Caco-2 (cell line): Measurements from ENCODE around the gene KLHL22. TPM values are rescaled to one million over a fixed set of nuclear protein-coding genes. Genes with fewer than 3 reads are reported as not detected.
A peak's percentile ranks its signal among the peaks of the same experiment; 100 is the strongest.

Experiments
- BruUV-seq: library from RNA; stranded (reverse); fragments of 400-500 nt; replicated peaks from 2 replicates; lab custom pipeline; 2021; lab: Mats Ljungman, UMichigan
- CTCF ChIA-PET: fragments of 300-600 bp; sonication (Branson Sonifier 250); formaldehyde crosslinking; loops from one replicate; lab custom pipeline; 2022; ENCODE audit warnings: antibody characterized with exemption; lab: Charles Lee
- POLR2A ChIA-PET: fragments of 300-600 bp; sonication (Branson Sonifier 250); formaldehyde crosslinking; loops from one replicate; lab custom pipeline; 2022; ENCODE audit warnings: antibody characterized with exemption; lab: Charles Lee
- DNase-seq, 2 experiments: peaks; one replicate each; pipeline versions ENCODE4 v3.0.0 to v3.0.0-alpha.2; 2020 to 2022
- H3K27me3 ChIP-seq: replicated peaks from 2 replicates; pipeline ENCODE4 v1.6.0; 2011; ENCODE audit warnings: low read length; ENCODE audit not compliant: control insufficient read depth, insufficient read depth
- H3K36me3 ChIP-seq: 2 replicates; pipeline ENCODE4 v1.5.1; 2011; ENCODE audit warnings: low read length; ENCODE audit not compliant: control insufficient read depth, insufficient read depth
- H3K4me1 ChIP-seq: fragments of 250-450 bp; sonication (Bioruptor Pico); 2 replicates; pipeline ENCODE4 v1.5.1; 2020; ENCODE audit warnings: mild to moderate bottlenecking
- H3K4me3 ChIP-seq: 2 replicates; pipeline ENCODE4 v1.5.1; 2011; ENCODE audit warnings: low read depth, mild to moderate bottlenecking, control low read depth, low read length
- H3K9me3 ChIP-seq: fragments of 250-450 bp; sonication (Bioruptor Pico); 2 replicates; pipeline ENCODE4 v1.5.1; 2020; ENCODE audit warnings: mild to moderate bottlenecking, moderate library complexity
- H3K27ac Mint-ChIP-seq: one replicate; pipeline ENCODE4 v1.8.0; 2022; ENCODE audit warnings: mixed read lengths; ENCODE audit not compliant: unreplicated experiment
- H3K27me3 Mint-ChIP-seq: one replicate; pipeline ENCODE4 v1.8.0; 2022; ENCODE audit warnings: mixed read lengths; ENCODE audit not compliant: insufficient read depth, unreplicated experiment
- H3K36me3 Mint-ChIP-seq: one replicate; pipeline ENCODE4 v1.8.0; 2022; ENCODE audit warnings: mild to moderate bottlenecking, mixed read lengths; ENCODE audit not compliant: insufficient read depth, unreplicated experiment
- H3K4me1 Mint-ChIP-seq: one replicate; pipeline ENCODE4 v1.8.0; 2022; ENCODE audit warnings: low read depth, mixed read lengths; ENCODE audit not compliant: unreplicated experiment
- H3K4me3 Mint-ChIP-seq: one replicate; pipeline ENCODE4 v1.8.0; 2022; ENCODE audit warnings: mild to moderate bottlenecking, moderate library complexity, mixed read lengths; ENCODE audit not compliant: unreplicated experiment
- H3K9me3 Mint-ChIP-seq: one replicate; pipeline ENCODE4 v1.8.0; 2022; ENCODE audit warnings: mixed read lengths; ENCODE audit not compliant: unreplicated experiment
- CTCF ChIP-seq, 2 experiments: fragments of 200-600 bp in 1 of 2; IDR thresholded peaks; 1 replicate in 1 of 2; 2 replicates in 1 of 2; pipeline versions ENCODE4 v1.5.1 to v1.8.0; 2011 to 2022; ENCODE audit warnings: antibody characterized with exemption in 1 of 2, control low read depth in 1 of 2, inconsistent platforms in 1 of 2, low read depth in 1 of 2, low read length in 1 of 2, mild to moderate bottlenecking in 1 of 2, moderate library complexity in 1 of 2; ENCODE audit not compliant: insufficient read depth in 1 of 2, severe bottlenecking in 1 of 2, unreplicated experiment in 1 of 2
- intact Hi-C: fragments of 100-400 bp; cut with micrococcal nuclease; formaldehyde crosslinking; loops from one replicate; pipeline ENCODE4 v1.10.0; 2022; ENCODE audit not compliant: unreplicated experiment
- total RNA-seq: library from RNA; stranded (reverse); gene quantifications from 2 replicates; pipeline ENCODE4 v1.2.3, GENCODE V29; 2022

Gene KLHL22
- total RNA-seq, 1 experiment from 2014 or later = 24.4 TPM

GRCh38 chr22:20438427-20438677 lies 57.2 kb downstream of the KLHL22 start:
- POLR2A ChIA-PET = no interaction called here
- no peak overlapping the region for H3K4me3 Mint-ChIP-seq
- Histone ChIP-seq H3K27me3 (no peaks in the 10 kb centered on the region), H3K4me3 (no peak overlapping the region), H3K36me3 (peaks cover 2% of the 10 kb centered on the region; the same call in 1 of the 2 replicates), H3K9me3 (no peaks in the 10 kb centered on the region), H3K4me1 (peaks cover 6% of the 10 kb centered on the region; the same call in 1 of the 2 replicates)
- H3K27me3 Mint-ChIP-seq = peaks cover 7% of the 10 kb centered on the region
- no peak overlapping the region for H3K27ac Mint-ChIP-seq
- CTCF ChIA-PET = no interaction called here
- no peak for TF ChIP-seq CTCF (IDR thresholded peaks at IDR 0.05; ENCODE audit: insufficient read depth in 1 of 2, low read depth in 1 of 2, low read length in 1 of 2, severe bottlenecking in 1 of 2, unreplicated experiment in 1 of 2)
- H3K4me1 Mint-ChIP-seq = peaks cover 6% of the 10 kb centered on the region
- H3K36me3 Mint-ChIP-seq = peaks cover 10% of the 10 kb centered on the region
- intact Hi-C loops = no loop called here
- BruUV-seq = no TSS peak
- DNase-seq = no peak
- H3K9me3 Mint-ChIP-seq = no peaks in the 10 kb centered on the region

GRCh38 chr22:20437613-20438426 lies 57.8 kb downstream of the KLHL22 start, which contains the start of gene SCARF2:
Gene SCARF2 (minus strand): TSS chr22:20437825. CDS start chr22:20437754, 71 bp downstream.
- BruUV-seq = no TSS peak
- intact Hi-C loops = no loop called here
- peak within 1 kb of the TSS; percentile 67 for H3K27ac Mint-ChIP-seq
- no peaks in the 10 kb centered on the region for H3K9me3 ChIP-seq
- H3K4me1 Mint-ChIP-seq = peaks cover 6% of the 10 kb centered on the region
- H3K36me3 ChIP-seq = peaks cover 2% of the 10 kb centered on the region; the same call in 1 of the 2 replicates
- no peaks in the 10 kb centered on the region for H3K9me3 Mint-ChIP-seq
- H3K36me3 Mint-ChIP-seq = peaks cover 10% of the 10 kb centered on the region
- no peak for DNase-seq
- ChIA-PET POLR2A (no interaction called here), CTCF (no interaction called here)
- H3K27me3 ChIP-seq = no peaks in the 10 kb centered on the region
- H3K4me3 Mint-ChIP-seq = peak within 1 kb of the TSS; percentile 91
- H3K4me3 ChIP-seq = peak within 1 kb of the TSS; percentile 35
- peaks cover 7% of the 10 kb centered on the region for H3K27me3 Mint-ChIP-seq
- TF ChIP-seq CTCF (IDR thresholded peaks at IDR 0.05; ENCODE audit: insufficient read depth in 1 of 2, low read depth in 1 of 2, low read length in 1 of 2, severe bottlenecking in 1 of 2, unreplicated experiment in 1 of 2) = no peak
- H3K4me1 ChIP-seq = peaks cover 6% of the 10 kb centered on the region; the same call in 1 of the 2 replicates

- H3K27me3 ChIP-seq = no peaks in the 10 kb centered on the region
- peak overlapping the region; percentile 67 for H3K27ac Mint-ChIP-seq
Observed at GRCh38 chr22:20436768-20437612, 58.6 kb downstream of the KLHL22 start.

More at GRCh38 chr22:20436768-20437612, 58.6 kb downstream of the KLHL22 start:
- POLR2A ChIA-PET = no interaction called here
- peaks cover 6% of the 10 kb centered on the region; the same call in 1 of the 2 replicates for H3K4me1 ChIP-seq
- no peak for DNase-seq
- CTCF ChIA-PET = interaction anchor here (1.0 kb wide), 1 partner anchor 19 kb away, joined by 4 read pairs; no protein-coding TSS in a partner anchor
- Mint-ChIP-seq H3K4me3 (peak overlapping the region; percentile 91), H3K9me3 (no peaks in the 10 kb centered on the region), H3K4me1 (peaks cover 6% of the 10 kb centered on the region), H3K27me3 (peaks cover 7% of the 10 kb centered on the region), H3K36me3 (peaks cover 10% of the 10 kb centered on the region)
- no peaks in the 10 kb centered on the region for H3K9me3 ChIP-seq
- no peak for TF ChIP-seq CTCF (IDR thresholded peaks at IDR 0.05; ENCODE audit: insufficient read depth in 1 of 2, low read depth in 1 of 2, low read length in 1 of 2, severe bottlenecking in 1 of 2, unreplicated experiment in 1 of 2)
- intact Hi-C loops = no loop called here
- no TSS peak for BruUV-seq
- peak overlapping the region; percentile 35 for H3K4me3 ChIP-seq
- no peaks in the 10 kb centered on the region for H3K36me3 ChIP-seq
